Activated CD8-positive, alpha-beta T cell treated with anti-CD3 and anti-CD28 coated beads for 36 hours (primary cell): ENCODE results near the gene PTPN7. TPM values are rescaled to one million over a fixed set of nuclear protein-coding genes. Genes with fewer than 3 reads are reported as not detected.

ENCODE experiments used
- ATAC-seq: fragments of 200-7000 bp; cut with Tn5 transposase; one replicate; pipeline ENCODE4 v1.10.0; 2021; ENCODE audit warnings: mild to moderate bottlenecking, moderate library complexity
- CTCF ChIA-PET: fragments of 350-600 bp; sonication (Branson Sonifier 250); formaldehyde crosslinking; loops from one replicate; lab custom pipeline; 2021; ENCODE audit warnings: antibody characterized with exemption; lab: Charles Lee
- POLR2A ChIA-PET: fragments of 350-600 bp; sonication (Branson Sonifier 250); formaldehyde crosslinking; loops from one replicate; lab custom pipeline; 2021; ENCODE audit warnings: antibody characterized with exemption; lab: Charles Lee
- DNase-seq: peaks from one replicate; pipeline ENCODE4 v3.0.0-alpha.2; 2020
- H3K27ac Mint-ChIP-seq: one replicate; pipeline ENCODE4 v1.8.0; 2021; ENCODE audit warnings: mild to moderate bottlenecking, mixed read lengths
- H3K27me3 Mint-ChIP-seq: one replicate; pipeline ENCODE4 v1.8.0; 2021; ENCODE audit warnings: mixed read lengths
- H3K36me3 Mint-ChIP-seq: one replicate; pipeline ENCODE4 v1.8.0; 2021; ENCODE audit warnings: low read depth, mixed read lengths
- H3K4me1 Mint-ChIP-seq: one replicate; pipeline ENCODE4 v1.8.0; 2021; ENCODE audit warnings: low read depth, mixed read lengths
- H3K4me3 Mint-ChIP-seq: one replicate; pipeline ENCODE4 v1.8.0; 2021; ENCODE audit warnings: mild to moderate bottlenecking, moderate library complexity, mixed read lengths
- H3K9me3 Mint-ChIP-seq: one replicate; pipeline ENCODE4 v1.8.0; 2021; ENCODE audit warnings: mixed read lengths
- intact Hi-C: fragments of 100-400 bp; cut with micrococcal nuclease; formaldehyde crosslinking; loops from one replicate; pipeline ENCODE4 v1.10.0; 2022
- total RNA-seq, 2 experiments: library from RNA; stranded (reverse); gene quantifications; one replicate each; pipeline ENCODE4 v1.2.3, GENCODE V29; 2021
- TF ChIP-seq, protein P1 (sequence below): fragments of 200-600 bp; IDR thresholded peaks from one replicate; pipeline ENCODE4 v1.8.0; 2022; ENCODE audit warnings: antibody characterized with exemption, mild to moderate bottlenecking

The PTPN7 gene
- total RNA-seq, 2 experiments from 2014 or later = 195 to 200 TPM

DNA sequence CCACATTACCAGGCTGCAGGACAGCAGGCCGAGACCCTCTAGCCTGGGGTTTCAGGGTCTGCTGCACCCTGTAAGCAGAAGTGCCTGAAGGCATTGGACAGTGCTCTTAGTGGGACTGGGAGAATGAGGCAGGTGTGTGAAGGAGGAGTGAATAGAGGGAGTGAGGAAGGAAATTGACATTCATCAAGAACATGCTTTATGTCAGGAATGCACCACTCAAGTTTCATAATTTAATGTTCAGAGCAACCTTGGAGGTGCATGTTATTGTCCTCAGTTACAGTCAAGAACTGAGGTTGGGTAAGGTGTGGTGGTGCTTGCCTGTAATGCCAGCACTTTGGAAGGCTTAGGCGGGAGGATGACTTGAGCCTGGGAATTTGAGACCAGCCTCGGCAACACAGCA lies 49.4 kb downstream of the PTPN7 start:
- intact Hi-C loops = no loop called here
- POLR2A ChIA-PET = no interaction called here
- H3K36me3 Mint-ChIP-seq = no peaks in the 10 kb centered on the region
- no peaks in the 10 kb centered on the region for H3K27me3 Mint-ChIP-seq
- no peaks in the 10 kb centered on the region for H3K9me3 Mint-ChIP-seq
- H3K27ac Mint-ChIP-seq = no peak overlapping the region
- no peak for ATAC-seq
- no peak for DNase-seq
- no peak overlapping the region for H3K4me3 Mint-ChIP-seq
- peaks cover 2% of the 10 kb centered on the region for H3K4me1 Mint-ChIP-seq
- CTCF ChIA-PET = no interaction called here
- TF ChIP-seq, protein P1, sequence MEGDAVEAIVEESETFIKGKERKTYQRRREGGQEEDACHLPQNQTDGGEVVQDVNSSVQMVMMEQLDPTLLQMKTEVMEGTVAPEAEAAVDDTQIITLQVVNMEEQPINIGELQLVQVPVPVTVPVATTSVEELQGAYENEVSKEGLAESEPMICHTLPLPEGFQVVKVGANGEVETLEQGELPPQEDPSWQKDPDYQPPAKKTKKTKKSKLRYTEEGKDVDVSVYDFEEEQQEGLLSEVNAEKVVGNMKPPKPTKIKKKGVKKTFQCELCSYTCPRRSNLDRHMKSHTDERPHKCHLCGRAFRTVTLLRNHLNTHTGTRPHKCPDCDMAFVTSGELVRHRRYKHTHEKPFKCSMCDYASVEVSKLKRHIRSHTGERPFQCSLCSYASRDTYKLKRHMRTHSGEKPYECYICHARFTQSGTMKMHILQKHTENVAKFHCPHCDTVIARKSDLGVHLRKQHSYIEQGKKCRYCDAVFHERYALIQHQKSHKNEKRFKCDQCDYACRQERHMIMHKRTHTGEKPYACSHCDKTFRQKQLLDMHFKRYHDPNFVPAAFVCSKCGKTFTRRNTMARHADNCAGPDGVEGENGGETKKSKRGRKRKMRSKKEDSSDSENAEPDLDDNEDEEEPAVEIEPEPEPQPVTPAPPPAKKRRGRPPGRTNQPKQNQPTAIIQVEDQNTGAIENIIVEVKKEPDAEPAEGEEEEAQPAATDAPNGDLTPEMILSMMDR = no peak

DNA sequence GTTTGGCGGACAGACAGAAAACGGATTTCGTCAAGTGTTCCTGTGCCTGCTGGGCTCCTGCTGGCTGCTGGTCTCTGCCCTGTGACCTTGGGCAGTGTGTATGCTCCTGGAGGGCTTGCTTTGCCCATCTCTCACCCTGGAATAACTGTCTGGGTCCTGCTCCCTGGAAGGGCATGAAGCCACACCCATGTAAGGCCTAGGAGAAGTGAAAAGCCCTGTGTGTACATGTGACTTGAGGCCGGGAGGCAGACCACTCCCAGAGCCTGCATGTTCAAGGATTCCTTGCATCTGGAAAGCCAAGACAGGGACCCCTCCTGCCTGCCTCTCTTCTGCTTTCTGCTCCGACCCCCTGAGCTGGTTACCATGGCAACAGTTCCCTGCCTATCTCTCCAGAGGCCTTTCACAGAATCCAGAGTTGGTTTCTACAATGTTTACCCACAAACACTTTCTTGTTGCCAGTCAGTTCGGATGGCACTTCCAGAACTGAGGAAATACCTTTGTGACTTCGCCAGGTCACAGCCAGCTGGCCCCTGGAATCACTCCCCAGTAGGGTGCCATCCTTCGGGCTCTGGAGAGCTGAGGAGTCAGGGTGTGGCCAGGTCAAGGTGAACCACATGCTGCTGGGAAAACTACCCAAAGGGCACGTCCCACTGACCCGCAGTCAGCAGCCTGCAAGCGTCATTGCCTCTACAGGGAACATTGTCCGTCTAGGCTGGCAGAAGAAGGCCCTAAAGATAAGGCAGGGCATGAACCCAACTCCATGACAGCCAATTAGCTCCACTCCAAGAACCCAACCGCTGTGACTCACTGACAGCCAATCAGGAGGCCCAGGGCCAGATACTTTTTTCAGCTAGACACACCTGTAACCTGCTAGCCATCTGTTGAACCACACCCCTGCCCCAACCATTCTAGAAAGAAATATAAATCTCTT lies 52.3 kb downstream of the PTPN7 start:
- ChIA-PET CTCF (interaction anchor here (1.3 kb wide), 1 partner anchor 27 kb away, joined by 3 read pairs; no protein-coding TSS in a partner anchor), POLR2A (no interaction called here)
- H3K27ac Mint-ChIP-seq = no peak overlapping the region
- no peaks in the 10 kb centered on the region for H3K9me3 Mint-ChIP-seq
- intact Hi-C loops = no loop called here
- H3K27me3 Mint-ChIP-seq = no peaks in the 10 kb centered on the region
- H3K36me3 Mint-ChIP-seq = no peaks in the 10 kb centered on the region
- TF ChIP-seq, protein P1 = no peak
- no peak overlapping the region for H3K4me3 Mint-ChIP-seq
- no peaks in the 10 kb centered on the region for H3K4me1 Mint-ChIP-seq
- ATAC-seq (no peak), DNase-seq (no peak)

DNA sequence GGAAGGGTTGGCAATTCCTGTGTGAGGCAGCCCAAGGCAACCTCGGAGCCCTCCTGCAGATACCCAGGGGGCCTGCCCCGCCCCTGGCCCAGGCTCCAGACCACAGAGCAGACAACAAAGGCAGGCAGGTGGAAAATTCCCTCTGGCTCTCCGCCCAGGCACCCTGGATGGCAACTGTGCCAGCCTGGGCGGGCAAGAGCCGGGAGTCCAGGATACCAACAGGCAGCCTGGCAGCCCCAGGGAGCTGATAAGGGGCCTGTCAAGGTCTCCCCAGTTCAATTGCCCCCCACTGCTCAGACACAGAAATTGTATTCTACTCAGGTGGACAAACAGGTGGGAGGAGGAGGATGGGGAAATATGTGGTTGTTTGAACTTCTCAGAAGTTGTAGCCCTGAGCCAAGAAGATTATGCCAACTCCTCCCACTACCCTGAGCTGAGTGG lies 53.1 kb downstream of the PTPN7 start:
- Mint-ChIP-seq H3K4me1 (no peaks in the 10 kb centered on the region), H3K27ac (no peak overlapping the region), H3K9me3 (no peaks in the 10 kb centered on the region), H3K36me3 (no peaks in the 10 kb centered on the region), H3K4me3 (no peak overlapping the region), H3K27me3 (no peaks in the 10 kb centered on the region)
- ChIA-PET CTCF (interaction anchor here (1.3 kb wide), 1 partner anchor 27 kb away, joined by 3 read pairs; no protein-coding TSS in a partner anchor), POLR2A (no interaction called here)
- TF ChIP-seq, protein P1 = no peak
- intact Hi-C loops = no loop called here
- DNase-seq = no peak
- no peak for ATAC-seq

DNA sequence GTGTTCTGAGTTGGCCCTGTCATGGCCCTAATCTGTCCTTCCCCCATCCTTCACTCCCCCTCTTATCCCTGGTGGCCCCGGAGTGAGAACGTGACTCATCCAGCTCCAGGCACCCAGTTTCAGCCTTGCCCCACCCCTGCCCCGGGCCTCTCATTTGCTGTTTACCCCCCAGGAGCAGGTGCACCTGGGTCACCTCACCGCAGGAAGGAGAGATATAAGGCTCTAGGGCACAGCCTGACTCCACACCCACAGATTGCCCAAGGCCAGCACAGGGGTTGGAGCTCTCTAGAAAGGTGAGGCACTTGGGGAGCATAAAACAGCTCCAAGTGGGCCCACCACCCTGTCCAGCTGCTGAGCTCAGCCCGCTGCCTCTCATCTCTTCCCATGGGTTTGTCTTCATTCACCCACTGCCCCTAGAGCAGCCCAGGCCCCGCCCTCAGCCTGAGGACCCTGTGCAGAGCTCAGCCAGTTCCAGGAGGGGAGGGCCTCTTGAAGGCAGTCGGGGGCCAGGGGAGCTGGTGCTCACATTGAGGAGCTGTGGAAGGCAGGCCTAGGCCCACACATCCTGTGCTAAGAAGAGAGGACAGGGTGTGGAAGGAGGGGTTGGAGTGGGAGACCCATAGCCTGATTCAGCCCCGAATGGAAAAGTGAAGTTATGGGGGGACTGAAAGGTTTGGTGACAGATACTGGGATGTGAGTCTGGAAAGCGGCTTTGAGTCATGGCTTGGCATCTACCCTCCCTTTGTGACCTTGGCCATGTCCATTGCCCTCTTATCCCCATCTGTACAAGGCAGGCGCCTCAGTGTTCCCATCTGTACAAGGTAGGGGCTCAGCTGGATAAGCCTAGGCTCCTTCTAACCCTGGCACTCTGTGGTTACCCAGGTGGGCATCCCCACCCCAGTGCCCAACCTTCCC lies 53.8 kb downstream of the PTPN7 start:
- Mint-ChIP-seq H3K4me1 (no peaks in the 10 kb centered on the region), H3K36me3 (no peaks in the 10 kb centered on the region), H3K9me3 (no peaks in the 10 kb centered on the region), H3K4me3 (no peak overlapping the region), H3K27me3 (no peaks in the 10 kb centered on the region), H3K27ac (no peak overlapping the region)
- TF ChIP-seq, protein P1 = no peak
- intact Hi-C loops = no loop called here
- DNase-seq (no peak), ATAC-seq (no peak)
- CTCF ChIA-PET = interaction anchor here (0.9 to 1.3 kb wide), 4 partner anchors 13 to 107 kb away, joined by 3 to 5 read pairs (median 3); no protein-coding TSS in a partner anchor
- POLR2A ChIA-PET = interaction anchor here (0.5 kb wide), 1 partner anchor 256 kb away, joined by 4 read pairs; no protein-coding TSS in a partner anchor
